ENCODE data around the gene PSMC3.
A peak's percentile ranks its signal among the peaks of the same experiment; 100 is the strongest.

Gene PSMC3

GRCh38 chr11:47410370-47411264, 15.6 kb downstream of the PSMC3 start:
- H3K4me1 ChIP-seq (ENCODE audit: control insufficient read depth, insufficient read depth, low read length), result peaks cover 12% of the 10 kb centered on the region
- no peaks in the 10 kb centered on the region for H3K9me3 ChIP-seq (ENCODE audit: control insufficient read depth, insufficient read depth, low read length)
- no peak overlapping the region for H3K4me3 ChIP-seq (ENCODE audit: low read depth, low read length)
- no peak overlapping the region for H3K9ac ChIP-seq (ENCODE audit: low read depth, low read length)
- no peak overlapping the region for H3K27ac ChIP-seq (ENCODE audit: low read depth, low read length)
- H3K27me3 ChIP-seq (ENCODE audit: control insufficient read depth, insufficient read depth, low read length), result no peaks in the 10 kb centered on the region
- peaks cover 14% of the 10 kb centered on the region; the same call in 1 of the 2 replicates for H3K36me3 ChIP-seq (ENCODE audit: control insufficient read depth, insufficient read depth, low read length)

GRCh38 chr11:47409440-47410369, 16.5 kb downstream of the PSMC3 start:
- Histone ChIP-seq H3K27me3 (ENCODE audit: control insufficient read depth, insufficient read depth, low read length) (no peaks in the 10 kb centered on the region), H3K4me1 (ENCODE audit: control insufficient read depth, insufficient read depth, low read length) (peaks cover 11% of the 10 kb centered on the region), H3K27ac (ENCODE audit: low read depth, low read length) (no peak overlapping the region), H3K9me3 (ENCODE audit: control insufficient read depth, insufficient read depth, low read length) (no peaks in the 10 kb centered on the region), H3K9ac (ENCODE audit: low read depth, low read length) (peak overlapping the region; percentile 27; the same call in 1 of the 2 replicates), H3K4me3 (ENCODE audit: low read depth, low read length) (peak overlapping the region; percentile 68), H3K36me3 (ENCODE audit: control insufficient read depth, insufficient read depth, low read length) (peaks cover 14% of the 10 kb centered on the region; the same call in 1 of the 2 replicates)

GRCh38 chr11:47408598-47409439, 17.4 kb downstream of the PSMC3 start:
- Histone ChIP-seq H3K4me3 (ENCODE audit: low read depth, low read length) (peak overlapping the region; percentile 68), H3K27ac (ENCODE audit: low read depth, low read length) (peak overlapping the region; percentile 51), H3K36me3 (ENCODE audit: control insufficient read depth, insufficient read depth, low read length) (0 out of 2 replicates have a peak, but pooled peaks cover 5% of the 10 kb centered on the region), H3K4me1 (ENCODE audit: control insufficient read depth, insufficient read depth, low read length) (peaks cover 11% of the 10 kb centered on the region), H3K9me3 (ENCODE audit: control insufficient read depth, insufficient read depth, low read length) (no peaks in the 10 kb centered on the region), H3K9ac (ENCODE audit: low read depth, low read length) (peak overlapping the region; percentile 27), H3K27me3 (ENCODE audit: control insufficient read depth, insufficient read depth, low read length) (no peaks in the 10 kb centered on the region)

- Histone ChIP-seq H3K9me3 (ENCODE audit: control insufficient read depth, insufficient read depth, low read length) (no peaks in the 10 kb centered on the region), H3K4me1 (ENCODE audit: control insufficient read depth, insufficient read depth, low read length) (peaks cover 11% of the 10 kb centered on the region), H3K27ac (ENCODE audit: low read depth, low read length) (peak within 1 kb of the TSS; percentile 95), H3K36me3 (ENCODE audit: control insufficient read depth, insufficient read depth, low read length) (no peaks in the 10 kb centered on the region), H3K27me3 (ENCODE audit: control insufficient read depth, insufficient read depth, low read length) (no peaks in the 10 kb centered on the region), H3K4me3 (ENCODE audit: low read depth, low read length) (peak within 1 kb of the TSS; percentile 82), H3K9ac (ENCODE audit: low read depth, low read length) (peak within 1 kb of the TSS; percentile 77)
Observed at GRCh38 chr11:47407746-47408590, 18.3 kb downstream of the PSMC3 start, which contains the start of gene SLC39A13. TSS of gene SLC39A13 (plus strand) at chr11:47408590. CDS start at chr11:47410095, 1,505 bp downstream.

- Histone ChIP-seq H3K36me3 (ENCODE audit: control insufficient read depth, insufficient read depth, low read length) (no peaks in the 10 kb centered on the region), H3K9ac (ENCODE audit: low read depth, low read length) (peak overlapping the region; percentile 77), H3K4me3 (ENCODE audit: low read depth, low read length) (peak overlapping the region; percentile 82), H3K27ac (ENCODE audit: low read depth, low read length) (peak overlapping the region; percentile 95), H3K4me1 (ENCODE audit: control insufficient read depth, insufficient read depth, low read length) (peaks cover 11% of the 10 kb centered on the region), H3K9me3 (ENCODE audit: control insufficient read depth, insufficient read depth, low read length) (no peaks in the 10 kb centered on the region), H3K27me3 (ENCODE audit: control insufficient read depth, insufficient read depth, low read length) (no peaks in the 10 kb centered on the region)
Observed at GRCh38 chr11:47406896-47407745, 19.1 kb downstream of the PSMC3 start.

GRCh38 chr11:47403571-47403970, 22.7 kb downstream of the PSMC3 start:
- no peak overlapping the region for H3K4me3 ChIP-seq (ENCODE audit: low read depth, low read length)
- H3K4me1 ChIP-seq (ENCODE audit: control insufficient read depth, insufficient read depth, low read length), result peaks cover 30% of the 10 kb centered on the region
- no peaks in the 10 kb centered on the region for H3K27me3 ChIP-seq (ENCODE audit: control insufficient read depth, insufficient read depth, low read length)
- no peaks in the 10 kb centered on the region for H3K36me3 ChIP-seq (ENCODE audit: control insufficient read depth, insufficient read depth, low read length)
- H3K27ac ChIP-seq (ENCODE audit: low read depth, low read length), result no peak overlapping the region
- H3K9me3 ChIP-seq (ENCODE audit: control insufficient read depth, insufficient read depth, low read length), result no peaks in the 10 kb centered on the region
- H3K9ac ChIP-seq (ENCODE audit: low read depth, low read length), result no peak overlapping the region

GRCh38 chr11:47403135-47403534, 23.1 kb downstream of the PSMC3 start:
- peaks cover 34% of the 10 kb centered on the region for H3K4me1 ChIP-seq (ENCODE audit: control insufficient read depth, insufficient read depth, low read length)
- H3K9ac ChIP-seq (ENCODE audit: low read depth, low read length), result no peak overlapping the region

GRCh38 chr11:47400768-47401279, 25.4 kb downstream of the PSMC3 start:
- H3K4me1 ChIP-seq (ENCODE audit: control insufficient read depth, insufficient read depth, low read length), result peaks cover 27% of the 10 kb centered on the region
- H3K9me3 ChIP-seq (ENCODE audit: control insufficient read depth, insufficient read depth, low read length), result no peaks in the 10 kb centered on the region
- H3K4me3 ChIP-seq (ENCODE audit: low read depth, low read length), result peak overlapping the region; percentile 52
- peak overlapping the region; percentile 35 for H3K9ac ChIP-seq (ENCODE audit: low read depth, low read length)
- no peaks in the 10 kb centered on the region for H3K36me3 ChIP-seq (ENCODE audit: control insufficient read depth, insufficient read depth, low read length)
- H3K27me3 ChIP-seq (ENCODE audit: control insufficient read depth, insufficient read depth, low read length), result no peaks in the 10 kb centered on the region
- peak overlapping the region; percentile 76 for H3K27ac ChIP-seq (ENCODE audit: low read depth, low read length)

More at GRCh38 chr11:47403135-47403534, 23.1 kb downstream of the PSMC3 start:
- Histone ChIP-seq H3K4me3 (ENCODE audit: low read depth, low read length) (no peak overlapping the region), H3K27me3 (ENCODE audit: control insufficient read depth, insufficient read depth, low read length) (no peaks in the 10 kb centered on the region), H3K36me3 (ENCODE audit: control insufficient read depth, insufficient read depth, low read length) (no peaks in the 10 kb centered on the region), H3K27ac (ENCODE audit: low read depth, low read length) (no peak overlapping the region), H3K9me3 (ENCODE audit: control insufficient read depth, insufficient read depth, low read length) (no peaks in the 10 kb centered on the region)

Data from HUES48 (cell line).